Upper lobe of left lung (tissue), 4 donors: ENCODE results near the gene PCBD2.

ENCODE experiments used
- CTCF ChIP-seq, 6 experiments: fragments of 450-650 bp in 4 of 6; fragments of 200-600 bp in 2 of 6; sonication (generic) in 2 of 6; IDR thresholded peaks; one replicate each; pipeline ENCODE4 v1.5.1; 2016 to 2019; ENCODE audit warnings: antibody characterized with exemption in 6 of 6
- POLR2AphosphoS5 ChIP-seq, 2 donors: sonication (generic); formaldehyde crosslinking; IDR thresholded peaks; one replicate each; pipeline ENCODE4 v1.5.1; 2017; ENCODE audit warnings: antibody characterized with exemption in 2 of 2

GRCh38 chr5:134963098-134963497 is 58.2 kb downstream of the PCBD2 start:
- no peak for TF ChIP-seq CTCF (IDR thresholded peaks at IDR 0.05)
- TF ChIP-seq POLR2AphosphoS5 (IDR thresholded peaks at IDR 0.05) = no peak
